PC-3 (cell line): ENCODE results near the gene ZNF346.

Experiments used
- CTCF ChIP-seq: fragments of 300-600 bp; sonication (generic); conservative IDR thresholded peaks from 2 replicates; pipeline ENCODE4 v1.5.1; 2017; ENCODE audit warnings: antibody characterized with exemption, low read depth, mild to moderate bottlenecking, low read length
- EZH2 ChIP-seq: fragments of 300-600 bp; sonication (generic); IDR thresholded peaks from one replicate; pipeline ENCODE4 v1.6.1; 2017; ENCODE audit warnings: antibody characterized with exemption, mild to moderate bottlenecking, low read length; ENCODE audit not compliant: unreplicated experiment

- TF ChIP-seq CTCF (no peak), EZH2 (no peak)
Observed at GRCh38 chr5:177029498-177029897, 7.0 kb downstream of the ZNF346 start.
